HL-60 (cell line): ENCODE results near the gene BBOF1.

Experiments used
- DNase-seq, 2 experiments: peaks; one replicate each; pipeline ENCODE4 v3.0.0-alpha.2; 2010 to 2020; ENCODE audit warnings: low read depth in 1 of 2, low spot score in 1 of 2
- H3K27ac ChIP-seq: fragments of 250-450 bp; sonication (Bioruptor Pico); replicated peaks from 2 replicates; pipeline ENCODE4 v1.5.1; 2020; ENCODE audit warnings: mild to moderate bottlenecking, moderate library complexity
- H3K27me3 ChIP-seq: fragments of 250-450 bp; sonication (Bioruptor Pico); 2 replicates; pipeline ENCODE4 v1.5.1; 2021; ENCODE audit warnings: mild to moderate bottlenecking, moderate library complexity; ENCODE audit not compliant: insufficient read depth, poor library complexity, severe bottlenecking
- H3K4me3 ChIP-seq: replicated peaks from 2 replicates; pipeline ENCODE4 v1.5.1; 2011; ENCODE audit warnings: mild to moderate bottlenecking, control low read depth, low read length; ENCODE audit not compliant: insufficient read depth
- CTCF ChIP-seq: IDR thresholded peaks from one replicate; pipeline ENCODE4 v1.5.1; 2011; ENCODE audit warnings: low read length, control low read depth, inconsistent platforms; ENCODE audit not compliant: insufficient read depth
- GABPA ChIP-seq: IDR thresholded peaks from 2 replicates; pipeline ENCODE4 v1.6.1; 2012; ENCODE audit warnings: low read depth
- POLR2AphosphoS5 ChIP-seq: IDR thresholded peaks from 2 replicates; pipeline ENCODE4 v1.6.1; 2012; ENCODE audit warnings: low read depth
- REST ChIP-seq: IDR thresholded peaks from 2 replicates; pipeline ENCODE4 v1.6.1; 2012; ENCODE audit warnings: low read depth; ENCODE audit not compliant: insufficient replicate concordance
- SPI1 ChIP-seq: IDR thresholded peaks from 2 replicates; pipeline ENCODE4 v1.6.1; 2012; ENCODE audit warnings: low read depth, mild to moderate bottlenecking, borderline replicate concordance

BBOF1 gene

GRCh38 chr14:73995977-73996378 is 23.2 kb upstream of the BBOF1 start:
- no peak for TF ChIP-seq POLR2AphosphoS5
- no peak for TF ChIP-seq GABPA
- Histone ChIP-seq H3K4me3 (no peak overlapping the region), H3K27me3 (no peaks in the 10 kb centered on the region), H3K27ac (no peak overlapping the region)
- DNase-seq, result no peak

GRCh38 chr14:73996731-73997107 is 22.4 kb upstream of the BBOF1 start:
- TF ChIP-seq CTCF (no peak), SPI1 (no peak), POLR2AphosphoS5 (no peak), GABPA (no peak), REST (no peak)
- Histone ChIP-seq H3K27ac (no peak overlapping the region), H3K27me3 (no peaks in the 10 kb centered on the region), H3K4me3 (no peak overlapping the region)
- DNase-seq, result no peak

- DNase-seq, result no peak
- Histone ChIP-seq H3K27me3 (no peaks in the 10 kb centered on the region), H3K27ac (no peak overlapping the region), H3K4me3 (no peak overlapping the region)
- TF ChIP-seq REST (no peak), POLR2AphosphoS5 (no peak), SPI1 (no peak), GABPA (no peak), CTCF (no peak)
Observed at GRCh38 chr14:73997108-73997943, 21.8 kb upstream of the BBOF1 start.

GRCh38 chr14:73997944-73998447 is 21.2 kb upstream of the BBOF1 start:
- TF ChIP-seq GABPA (no peak), REST (no peak), SPI1 (no peak), CTCF (no peak), POLR2AphosphoS5 (no peak)
- Histone ChIP-seq H3K27me3 (no peaks in the 10 kb centered on the region), H3K4me3 (no peak overlapping the region), H3K27ac (no peak overlapping the region)
- DNase-seq, result no peak
